ENCODE data around the gene CNTN6. TPM values are rescaled to one million over a fixed set of nuclear protein-coding genes. Genes with fewer than 3 reads are reported as not detected.

Gene CNTN6
- total and polyA plus RNA-seq, 2 of the 13 experiments (the other 11 are each of a cell fraction or from before 2014, with no cell fraction given): not detected

DNA sequence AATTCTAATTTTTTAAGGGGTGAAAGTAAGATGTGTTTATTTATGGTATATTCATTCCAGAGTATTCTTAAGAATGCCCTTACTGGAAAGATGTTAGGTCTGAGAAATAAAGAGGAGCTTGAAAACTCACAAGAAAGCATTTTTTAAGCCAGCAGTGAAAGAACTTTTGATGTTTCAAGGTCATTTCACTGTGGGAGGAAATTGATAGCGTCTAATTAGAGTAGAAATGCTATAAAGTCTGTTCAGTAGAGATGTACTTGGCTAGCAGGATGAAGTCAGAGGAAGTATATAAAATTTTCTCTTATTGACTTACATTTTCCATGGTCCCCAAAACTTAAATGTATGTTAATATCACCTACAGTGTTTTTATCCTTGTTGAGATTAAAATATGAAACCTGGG lies 354.6 kb downstream of the CNTN6 start:
- DNase-seq (ENCODE audit: low spot score) (no peak), FAIRE-seq (no peak), ATAC-seq (no peak)
- Histone ChIP-seq H3K4me2 (ENCODE audit: low read depth, low read length) (no peak overlapping the region), H3K27me3 (ENCODE audit: control insufficient read depth in 1 of 2, insufficient read depth in 2 of 2, low read length in 2 of 2) (no peaks in the 10 kb centered on the region), H3K79me2 (ENCODE audit: insufficient read depth, low read length) (no peaks in the 10 kb centered on the region), H3K36me3 (replicated peaks in 1 of 2; ENCODE audit: control insufficient read depth in 1 of 2, insufficient read depth in 2 of 2, low read length in 2 of 2) (no peaks in the 10 kb centered on the region), H3K4me3 (replicated peaks in 1 of 3; ENCODE audit: insufficient read depth in 1 of 3, low read depth in 2 of 3, low read length in 3 of 3) (no peak overlapping the region), H3K9ac (ENCODE audit: insufficient read depth, low read depth, low read length) (no peak overlapping the region), H4K20me1 (ENCODE audit: insufficient read depth, low read length) (no peaks in the 10 kb centered on the region), H2AFZ (ENCODE audit: low read length) (no peak overlapping the region), H3K4me1 (ENCODE audit: insufficient read depth, low read length) (no peaks in the 10 kb centered on the region), H3K9me3 (ENCODE audit: low read length) (peaks cover 96% of the 10 kb centered on the region), H3K27ac (ENCODE audit: extremely low read length, insufficient read depth, low read length) (no peak overlapping the region)
- ChIA-PET POLR2A (no interaction called here), CTCF (ENCODE audit: low intra/inter-chr PET ratio, low total read pairs) (no interaction called here)
- BruUV-seq (replicated peaks): no TSS peak
- in situ Hi-C loops (cut with HindIII; ENCODE audit: extremely low pct_ligation_motif_present, low pct_unique_long_range_greater_than_20kb) (no loop called here), intact Hi-C loops (cut with micrococcal nuclease; ENCODE audit: unreplicated experiment) (no loop called here)
- TF ChIP-seq IRX3 (CRISPR knock-in tag; IDR thresholded peaks at IDR 0.05; ENCODE audit: borderline replicate concordance, low read depth) (no peak), FOXC1 (CRISPR knock-in tag; IDR thresholded peaks at IDR 0.05; ENCODE audit: borderline replicate concordance) (no peak), KLF15 (CRISPR knock-in tag; IDR thresholded peaks at IDR 0.05; ENCODE audit: borderline replicate concordance) (no peak), CENPX (CRISPR knock-in tag; IDR thresholded peaks at IDR 0.05) (no peak), FOXK1 (CRISPR knock-in tag; IDR thresholded peaks at IDR 0.05; ENCODE audit: borderline replicate concordance, low read depth) (no peak), ZNF883 (CRISPR knock-in tag; IDR thresholded peaks at IDR 0.05; ENCODE audit: not compliant biosample characterization) (no peak), HES4 (CRISPR knock-in tag; IDR thresholded peaks at IDR 0.05; ENCODE audit: borderline replicate concordance) (no peak), ZNF557 (CRISPR knock-in tag; IDR thresholded peaks at IDR 0.05) (no peak), ZEB1 (IDR thresholded peaks at IDR 0.05; ENCODE audit: insufficient replicate concordance, low read depth) (no peak), KDM3A (CRISPR knock-in tag; IDR thresholded peaks at IDR 0.05; ENCODE audit: low read depth) (no peak), ZBTB8A (CRISPR knock-in tag; IDR thresholded peaks at IDR 0.05; ENCODE audit: borderline replicate concordance, low read depth) (no peak), KMT2A (CRISPR knock-in tag; IDR thresholded peaks at IDR 0.05) (no peak)
- TF ChIP-seq, protein P1, sequence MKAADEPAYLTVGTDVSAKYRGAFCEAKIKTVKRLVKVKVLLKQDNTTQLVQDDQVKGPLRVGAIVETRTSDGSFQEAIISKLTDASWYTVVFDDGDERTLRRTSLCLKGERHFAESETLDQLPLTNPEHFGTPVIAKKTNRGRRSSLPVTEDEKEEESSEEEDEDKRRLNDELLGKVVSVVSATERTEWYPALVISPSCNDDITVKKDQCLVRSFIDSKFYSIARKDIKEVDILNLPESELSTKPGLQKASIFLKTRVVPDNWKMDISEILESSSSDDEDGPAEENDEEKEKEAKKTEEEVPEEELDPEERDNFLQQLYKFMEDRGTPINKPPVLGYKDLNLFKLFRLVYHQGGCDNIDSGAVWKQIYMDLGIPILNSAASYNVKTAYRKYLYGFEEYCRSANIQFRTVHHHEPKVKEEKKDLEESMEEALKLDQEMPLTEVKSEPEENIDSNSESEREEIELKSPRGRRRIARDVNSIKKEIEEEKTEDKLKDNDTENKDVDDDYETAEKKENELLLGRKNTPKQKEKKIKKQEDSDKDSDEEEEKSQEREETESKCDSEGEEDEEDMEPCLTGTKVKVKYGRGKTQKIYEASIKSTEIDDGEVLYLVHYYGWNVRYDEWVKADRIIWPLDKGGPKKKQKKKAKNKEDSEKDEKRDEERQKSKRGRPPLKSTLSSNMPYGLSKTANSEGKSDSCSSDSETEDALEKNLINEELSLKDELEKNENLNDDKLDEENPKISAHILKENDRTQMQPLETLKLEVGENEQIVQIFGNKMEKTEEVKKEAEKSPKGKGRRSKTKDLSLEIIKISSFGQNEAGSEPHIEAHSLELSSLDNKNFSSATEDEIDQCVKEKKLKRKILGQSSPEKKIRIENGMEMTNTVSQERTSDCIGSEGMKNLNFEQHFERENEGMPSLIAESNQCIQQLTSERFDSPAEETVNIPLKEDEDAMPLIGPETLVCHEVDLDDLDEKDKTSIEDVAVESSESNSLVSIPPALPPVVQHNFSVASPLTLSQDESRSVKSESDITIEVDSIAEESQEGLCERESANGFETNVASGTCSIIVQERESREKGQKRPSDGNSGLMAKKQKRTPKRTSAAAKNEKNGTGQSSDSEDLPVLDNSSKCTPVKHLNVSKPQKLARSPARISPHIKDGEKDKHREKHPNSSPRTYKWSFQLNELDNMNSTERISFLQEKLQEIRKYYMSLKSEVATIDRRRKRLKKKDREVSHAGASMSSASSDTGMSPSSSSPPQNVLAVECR (CRISPR knock-in tag; IDR thresholded peaks at IDR 0.05; ENCODE audit: borderline replicate concordance): no peak
- TF ChIP-seq, protein P2, sequence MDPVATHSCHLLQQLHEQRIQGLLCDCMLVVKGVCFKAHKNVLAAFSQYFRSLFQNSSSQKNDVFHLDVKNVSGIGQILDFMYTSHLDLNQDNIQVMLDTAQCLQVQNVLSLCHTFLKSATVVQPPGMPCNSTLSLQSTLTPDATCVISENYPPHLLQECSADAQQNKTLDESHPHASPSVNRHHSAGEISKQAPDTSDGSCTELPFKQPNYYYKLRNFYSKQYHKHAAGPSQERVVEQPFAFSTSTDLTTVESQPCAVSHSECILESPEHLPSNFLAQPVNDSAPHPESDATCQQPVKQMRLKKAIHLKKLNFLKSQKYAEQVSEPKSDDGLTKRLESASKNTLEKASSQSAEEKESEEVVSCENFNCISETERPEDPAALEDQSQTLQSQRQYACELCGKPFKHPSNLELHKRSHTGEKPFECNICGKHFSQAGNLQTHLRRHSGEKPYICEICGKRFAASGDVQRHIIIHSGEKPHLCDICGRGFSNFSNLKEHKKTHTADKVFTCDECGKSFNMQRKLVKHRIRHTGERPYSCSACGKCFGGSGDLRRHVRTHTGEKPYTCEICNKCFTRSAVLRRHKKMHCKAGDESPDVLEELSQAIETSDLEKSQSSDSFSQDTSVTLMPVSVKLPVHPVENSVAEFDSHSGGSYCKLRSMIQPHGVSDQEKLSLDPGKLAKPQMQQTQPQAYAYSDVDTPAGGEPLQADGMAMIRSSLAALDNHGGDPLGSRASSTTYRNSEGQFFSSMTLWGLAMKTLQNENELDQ (CRISPR knock-in tag; IDR thresholded peaks at IDR 0.05; ENCODE audit: borderline replicate concordance): no peak
- TF ChIP-seq, protein P3, sequence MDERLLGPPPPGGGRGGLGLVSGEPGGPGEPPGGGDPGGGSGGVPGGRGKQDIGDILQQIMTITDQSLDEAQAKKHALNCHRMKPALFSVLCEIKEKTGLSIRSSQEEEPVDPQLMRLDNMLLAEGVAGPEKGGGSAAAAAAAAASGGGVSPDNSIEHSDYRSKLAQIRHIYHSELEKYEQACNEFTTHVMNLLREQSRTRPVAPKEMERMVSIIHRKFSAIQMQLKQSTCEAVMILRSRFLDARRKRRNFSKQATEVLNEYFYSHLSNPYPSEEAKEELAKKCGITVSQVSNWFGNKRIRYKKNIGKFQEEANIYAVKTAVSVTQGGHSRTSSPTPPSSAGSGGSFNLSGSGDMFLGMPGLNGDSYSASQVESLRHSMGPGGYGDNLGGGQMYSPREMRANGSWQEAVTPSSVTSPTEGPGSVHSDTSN (CRISPR knock-in tag; IDR thresholded peaks at IDR 0.05): no peak
- whole genome bisulfite sequencing (ENCODE audit: low lambda C conversion rate): 0% methylated on average over 1 of the region's 1 CpG
